ENCODE measurements around the gene CPNE4. TPM values are rescaled to one million over a fixed set of nuclear protein-coding genes. Genes with fewer than 3 reads are reported as not detected.

Gene CPNE4
- total RNA-seq, 1 experiment from 2014 or later: not detected

DNA sequence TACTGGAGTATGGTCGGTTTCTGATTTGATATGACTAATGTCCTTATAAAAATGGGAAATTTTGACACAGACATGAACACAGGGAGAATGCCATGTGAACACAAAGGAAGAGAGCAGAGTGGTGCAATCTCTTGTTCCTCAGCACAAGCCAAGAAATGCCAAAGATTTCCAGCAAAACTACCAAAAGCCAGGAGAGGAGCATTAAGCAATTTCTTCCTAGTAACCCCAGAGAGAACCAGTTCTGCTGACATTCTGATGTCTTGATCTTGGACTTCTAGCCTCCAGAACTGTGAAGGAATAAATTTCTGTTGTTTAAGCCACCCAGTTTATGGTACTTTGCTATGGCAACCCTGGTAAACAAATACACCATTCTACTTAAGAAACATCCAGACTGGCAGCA is 304.2 kb downstream of the CPNE4 start:
- intact Hi-C loops (cut with micrococcal nuclease): no loop called here
- Histone ChIP-seq H3K9ac (ENCODE audit: low read length) (no peak overlapping the region), H3F3A (ENCODE audit: low read length, unreplicated experiment) (peaks cover 5% of the 10 kb centered on the region), H3K79me2 (ENCODE audit: low read length) (no peaks in the 10 kb centered on the region), H4K20me1 (ENCODE audit: low read length) (no peaks in the 10 kb centered on the region), H3K4me1 (ENCODE audit: insufficient read depth, low read length) (peaks cover 13% of the 10 kb centered on the region), H3K4me2 (ENCODE audit: low read length) (no peak overlapping the region), H3K4me3 (ENCODE audit: low read length) (no peak overlapping the region), H3K27me3 (ENCODE audit: low read length) (no peaks in the 10 kb centered on the region), H3K9me3 (ENCODE audit: low read length) (no peaks in the 10 kb centered on the region), H3K36me3 (ENCODE audit: low read depth, low read length) (no peaks in the 10 kb centered on the region), H3K9me2 (replicated peaks; ENCODE audit: low read length) (no peaks in the 10 kb centered on the region), H2AFZ (ENCODE audit: low read length) (no peak overlapping the region), H3K27ac (ENCODE audit: low read length) (no peak overlapping the region)
- TF ChIP-seq EZH2phosphoT487 (IDR thresholded peaks at IDR 0.05; ENCODE audit: borderline replicate concordance, low read length) (no peak), EZH2 (IDR thresholded peaks at IDR 0.05; ENCODE audit: low read length, unreplicated experiment) (no peak)
- TF ChIP-seq, protein P1, sequence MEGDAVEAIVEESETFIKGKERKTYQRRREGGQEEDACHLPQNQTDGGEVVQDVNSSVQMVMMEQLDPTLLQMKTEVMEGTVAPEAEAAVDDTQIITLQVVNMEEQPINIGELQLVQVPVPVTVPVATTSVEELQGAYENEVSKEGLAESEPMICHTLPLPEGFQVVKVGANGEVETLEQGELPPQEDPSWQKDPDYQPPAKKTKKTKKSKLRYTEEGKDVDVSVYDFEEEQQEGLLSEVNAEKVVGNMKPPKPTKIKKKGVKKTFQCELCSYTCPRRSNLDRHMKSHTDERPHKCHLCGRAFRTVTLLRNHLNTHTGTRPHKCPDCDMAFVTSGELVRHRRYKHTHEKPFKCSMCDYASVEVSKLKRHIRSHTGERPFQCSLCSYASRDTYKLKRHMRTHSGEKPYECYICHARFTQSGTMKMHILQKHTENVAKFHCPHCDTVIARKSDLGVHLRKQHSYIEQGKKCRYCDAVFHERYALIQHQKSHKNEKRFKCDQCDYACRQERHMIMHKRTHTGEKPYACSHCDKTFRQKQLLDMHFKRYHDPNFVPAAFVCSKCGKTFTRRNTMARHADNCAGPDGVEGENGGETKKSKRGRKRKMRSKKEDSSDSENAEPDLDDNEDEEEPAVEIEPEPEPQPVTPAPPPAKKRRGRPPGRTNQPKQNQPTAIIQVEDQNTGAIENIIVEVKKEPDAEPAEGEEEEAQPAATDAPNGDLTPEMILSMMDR (conservative IDR thresholded peaks at IDR 0.05; ENCODE audit: low read depth, low read length): no peak
- DNase-seq (peak; percentile 8), ATAC-seq (no peak)
- POLR2A ChIA-PET (ENCODE audit: unreplicated experiment): no interaction called here
- CTCF ChIA-PET: no interaction called here
- no TSS peak for BruUV-seq (replicated peaks)

DNA sequence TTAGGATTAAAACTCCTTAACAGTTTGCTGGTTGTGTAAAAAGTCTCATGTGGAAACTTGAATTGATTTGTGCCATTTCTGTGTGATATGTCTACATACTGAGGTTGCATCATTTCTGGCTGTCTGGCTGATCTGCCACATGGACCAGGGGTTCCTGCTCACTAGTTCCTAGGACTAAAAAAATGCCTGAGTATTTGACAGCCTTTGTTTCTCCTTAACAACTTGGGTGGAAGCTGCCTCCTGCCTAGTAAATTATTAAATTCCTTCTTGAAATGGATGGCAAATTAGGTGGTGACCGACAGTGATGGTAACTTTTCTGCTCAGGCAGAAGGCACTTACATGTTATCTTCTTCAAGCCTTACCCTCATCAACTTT is 305.2 kb downstream of the CPNE4 start:
- Histone ChIP-seq H3K27me3 (ENCODE audit: low read length) (no peaks in the 10 kb centered on the region), H3K36me3 (ENCODE audit: low read depth, low read length) (no peaks in the 10 kb centered on the region), H3K4me1 (ENCODE audit: insufficient read depth, low read length) (peaks cover 13% of the 10 kb centered on the region), H2AFZ (ENCODE audit: low read length) (no peak overlapping the region), H3K79me2 (ENCODE audit: low read length) (no peaks in the 10 kb centered on the region), H4K20me1 (ENCODE audit: low read length) (no peaks in the 10 kb centered on the region), H3F3A (ENCODE audit: low read length, unreplicated experiment) (peaks cover 5% of the 10 kb centered on the region), H3K9me2 (replicated peaks; ENCODE audit: low read length) (no peaks in the 10 kb centered on the region), H3K9ac (ENCODE audit: low read length) (no peak overlapping the region), H3K9me3 (ENCODE audit: low read length) (no peaks in the 10 kb centered on the region), H3K4me2 (ENCODE audit: low read length) (peak overlapping the region; percentile 30; the same call in 1 of the 2 replicates), H3K4me3 (ENCODE audit: low read length) (no peak overlapping the region), H3K27ac (ENCODE audit: low read length) (peak overlapping the region; percentile 53)
- TF ChIP-seq EZH2phosphoT487 (IDR thresholded peaks at IDR 0.05; ENCODE audit: borderline replicate concordance, low read length): no peak
- TF ChIP-seq EZH2 (IDR thresholded peaks at IDR 0.05; ENCODE audit: low read length, unreplicated experiment): no peak
- TF ChIP-seq, protein P1 (conservative IDR thresholded peaks at IDR 0.05; ENCODE audit: low read depth, low read length): no peak
- ChIA-PET CTCF (no interaction called here), POLR2A (ENCODE audit: unreplicated experiment) (no interaction called here)
- ATAC-seq: peak; percentile 18; the same call in 1 of the 2 replicates
- no TSS peak for BruUV-seq (replicated peaks)
- DNase-seq: no peak
- intact Hi-C loops (cut with micrococcal nuclease): no loop called here

DNA sequence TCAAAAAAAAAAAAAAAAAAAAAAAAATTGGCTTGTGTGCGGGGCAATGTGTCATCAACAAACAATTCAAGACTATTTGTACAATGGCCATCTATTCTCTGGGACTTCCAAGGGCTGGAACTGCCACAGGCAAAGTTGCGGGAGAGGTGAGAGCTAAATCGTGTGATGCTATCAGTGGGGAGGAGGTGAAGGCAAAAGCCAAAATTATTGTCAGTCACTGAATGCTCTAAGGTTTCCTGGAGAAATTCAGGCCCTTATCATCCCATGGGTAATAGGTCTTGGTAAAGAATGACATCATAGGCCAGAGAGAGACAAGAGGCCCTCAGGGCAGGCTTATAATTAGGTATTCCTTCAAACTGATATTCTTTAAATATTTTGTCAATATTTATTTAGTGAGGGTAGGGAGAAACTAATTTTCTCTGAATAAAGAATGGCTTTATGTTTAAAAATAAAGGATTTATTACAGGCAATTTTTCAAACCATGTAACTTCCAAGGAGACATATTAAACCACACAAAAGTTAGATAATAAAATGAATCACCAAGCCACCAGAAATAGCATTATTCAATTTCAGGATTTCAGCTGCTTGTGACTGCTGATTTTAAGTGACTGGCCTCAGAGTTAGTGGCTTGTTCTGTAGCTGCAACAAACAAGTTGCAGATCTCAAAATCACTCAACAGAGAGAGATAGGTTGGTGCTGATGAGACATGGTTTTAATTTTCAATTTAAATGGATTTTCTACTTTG is 305.7 kb downstream of the CPNE4 start:
- Histone ChIP-seq H3K9me3 (ENCODE audit: low read length) (no peaks in the 10 kb centered on the region), H3K27ac (ENCODE audit: low read length) (peak overlapping the region; percentile 53), H3K27me3 (ENCODE audit: low read length) (no peaks in the 10 kb centered on the region), H2AFZ (ENCODE audit: low read length) (no peak overlapping the region), H3F3A (ENCODE audit: low read length, unreplicated experiment) (peaks cover 5% of the 10 kb centered on the region), H3K79me2 (ENCODE audit: low read length) (no peaks in the 10 kb centered on the region), H4K20me1 (ENCODE audit: low read length) (no peaks in the 10 kb centered on the region), H3K4me3 (ENCODE audit: low read length) (no peak overlapping the region), H3K4me1 (ENCODE audit: insufficient read depth, low read length) (peaks cover 13% of the 10 kb centered on the region), H3K9ac (ENCODE audit: low read length) (no peak overlapping the region), H3K9me2 (replicated peaks; ENCODE audit: low read length) (no peaks in the 10 kb centered on the region), H3K36me3 (ENCODE audit: low read depth, low read length) (no peaks in the 10 kb centered on the region), H3K4me2 (ENCODE audit: low read length) (peak overlapping the region; percentile 30; the same call in 1 of the 2 replicates)
- no TSS peak for BruUV-seq (replicated peaks)
- ATAC-seq: peak; percentile 79
- TF ChIP-seq EZH2 (IDR thresholded peaks at IDR 0.05; ENCODE audit: low read length, unreplicated experiment) (no peak), EZH2phosphoT487 (IDR thresholded peaks at IDR 0.05; ENCODE audit: borderline replicate concordance, low read length) (no peak)
- TF ChIP-seq, protein P1 (conservative IDR thresholded peaks at IDR 0.05; ENCODE audit: low read depth, low read length): no peak
- peak; percentile 66 for DNase-seq
- CTCF ChIA-PET: no interaction called here
- POLR2A ChIA-PET (ENCODE audit: unreplicated experiment): no interaction called here
- intact Hi-C loops (cut with micrococcal nuclease): no loop called here
